Measurements from ENCODE around the gene LRRC55.

Gene LRRC55

DNA sequence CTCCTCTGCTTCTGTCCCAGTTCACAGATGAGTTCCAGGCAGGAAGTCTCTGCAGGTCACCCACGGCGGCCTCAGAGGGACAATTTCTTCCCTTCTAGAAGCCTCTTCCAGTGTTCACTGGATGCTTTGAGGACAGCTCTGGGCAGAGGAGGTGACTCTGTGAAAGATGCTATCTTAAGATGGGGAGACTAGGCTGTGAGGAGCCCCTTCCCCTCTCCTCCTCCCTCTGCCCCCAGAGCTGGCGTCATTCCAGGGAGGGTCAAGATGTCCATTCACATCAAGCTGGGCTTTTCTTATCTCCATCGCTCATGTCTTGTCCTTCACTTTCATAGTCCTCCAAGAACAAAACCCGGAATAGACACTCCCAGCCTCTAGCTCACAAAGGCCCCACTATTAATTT, 51.9 kb downstream of the LRRC55 start:
- DNase-seq (ENCODE audit: low read depth in 2 of 3, low spot score in 2 of 3) = no peak

DNA sequence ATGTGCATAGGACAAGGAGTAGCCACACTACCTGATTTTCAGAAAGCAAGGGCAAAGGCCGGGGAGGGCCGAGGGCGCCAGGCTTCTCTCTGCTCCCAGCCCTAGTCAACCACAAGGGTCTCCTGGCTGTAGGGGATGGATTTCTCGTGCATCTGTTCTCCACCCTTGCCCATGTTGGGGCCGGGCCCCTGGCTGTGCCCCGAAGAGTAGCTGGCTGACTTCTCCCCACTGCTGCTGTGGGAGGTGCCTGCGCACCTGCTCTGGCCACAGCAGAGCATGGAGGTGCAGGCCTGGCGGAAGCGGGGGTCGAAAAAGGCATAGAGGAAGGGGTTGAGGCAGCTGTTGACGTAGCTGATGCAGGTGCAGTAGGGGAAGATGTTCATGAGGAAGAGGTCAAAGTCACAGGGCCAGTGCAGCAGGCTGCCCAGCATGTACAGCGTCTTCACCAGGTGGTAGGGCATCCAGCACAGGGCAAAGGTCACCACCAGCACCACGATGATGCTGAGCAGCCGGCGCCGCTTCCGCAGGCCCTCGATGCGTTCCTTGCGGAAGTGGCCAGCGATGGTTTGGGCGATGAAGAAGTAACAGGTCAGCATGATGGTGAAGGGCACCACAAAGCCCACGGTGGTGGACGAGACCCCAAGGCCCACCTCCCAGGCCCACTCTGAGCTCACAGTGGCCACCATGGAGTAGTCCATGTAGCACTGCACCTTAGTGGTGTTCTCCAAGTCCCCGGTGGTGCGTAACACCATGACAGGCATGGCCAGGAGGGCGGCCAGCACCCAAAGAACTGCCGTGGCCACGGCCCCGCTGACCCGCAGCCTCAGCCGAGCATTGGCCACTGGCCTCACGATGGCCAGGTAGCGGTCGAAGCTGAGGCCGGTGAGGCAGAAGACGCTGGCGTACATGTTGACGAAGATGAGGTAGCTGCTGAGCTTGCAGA, 54.3 kb downstream of the LRRC55 start:
- DNase-seq (ENCODE audit: low read depth in 2 of 3, low spot score in 2 of 3) = no peak

DNA sequence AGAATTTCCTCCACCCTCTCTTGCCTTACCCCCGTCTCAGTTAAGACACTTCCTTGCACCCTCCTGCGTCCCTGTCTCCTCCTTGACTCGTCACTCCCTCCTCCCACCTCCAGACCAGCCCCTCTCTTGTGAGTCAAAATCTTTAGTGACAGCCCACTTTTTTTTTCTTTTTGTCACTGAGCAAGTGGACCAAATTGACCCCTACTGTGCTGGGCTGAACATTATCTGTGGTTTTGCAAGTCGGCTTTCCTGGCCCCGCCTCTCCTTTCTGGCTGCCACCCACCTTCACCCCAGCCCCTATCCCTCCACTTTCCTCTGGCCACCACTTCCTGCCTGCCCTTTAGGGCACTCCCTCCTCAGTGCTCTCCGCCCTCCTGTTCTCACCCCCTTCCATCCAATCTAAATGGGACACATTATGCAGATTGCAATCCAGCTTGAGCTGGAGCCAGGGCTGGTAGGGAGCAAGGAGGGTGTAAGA, 55.5 kb downstream of the LRRC55 start, which contains the start of gene APLNR:
Gene APLNR, minus strand, starts transcription at position 47 of the 478 bp plus-strand sequence. CDS start 246 bp downstream, outside the sequence.
- no peak for DNase-seq (ENCODE audit: low read depth in 2 of 3, low spot score in 2 of 3)

DNA sequence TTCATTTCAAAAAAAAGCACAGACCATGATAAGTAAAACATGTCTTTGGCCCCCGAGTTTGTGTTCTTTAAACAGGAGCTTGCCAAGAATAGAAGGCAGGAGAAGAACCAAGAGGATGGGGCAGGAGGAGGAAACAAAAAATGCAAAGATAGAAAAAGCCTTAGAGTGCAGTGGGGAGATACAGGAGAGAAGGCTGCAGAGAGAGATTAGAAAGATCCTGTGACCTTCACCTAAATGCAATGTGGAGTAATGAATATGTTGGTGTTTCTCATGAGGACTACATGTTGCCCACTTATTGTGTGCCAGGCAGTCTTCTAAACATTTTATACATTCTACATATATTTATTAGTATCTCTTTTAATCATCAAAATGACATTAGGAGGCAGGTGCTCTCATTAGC, 57.6 kb downstream of the LRRC55 start:
- no peak for DNase-seq (ENCODE audit: low read depth in 2 of 3, low spot score in 2 of 3)

DNA sequence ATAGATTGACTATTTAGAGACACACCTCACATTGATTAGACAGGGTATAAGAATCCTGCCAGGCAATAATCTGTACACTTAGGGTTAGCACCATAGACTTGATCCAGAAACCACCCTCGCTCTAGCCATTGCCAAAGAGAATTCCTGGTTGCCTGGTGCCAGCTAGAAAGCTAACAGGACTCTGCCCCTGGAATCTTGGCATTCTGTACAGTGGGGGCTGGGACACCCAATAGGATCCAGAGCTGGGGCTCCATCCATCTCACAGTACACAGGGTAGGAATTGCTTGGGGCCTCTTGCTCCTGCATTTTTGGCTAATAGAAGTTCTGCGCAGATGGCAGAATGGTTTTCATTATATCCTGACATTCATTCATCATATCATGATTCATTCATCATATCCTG, 58.3 kb downstream of the LRRC55 start:
- no peak for DNase-seq (ENCODE audit: low read depth in 2 of 3, low spot score in 2 of 3)

DNA sequence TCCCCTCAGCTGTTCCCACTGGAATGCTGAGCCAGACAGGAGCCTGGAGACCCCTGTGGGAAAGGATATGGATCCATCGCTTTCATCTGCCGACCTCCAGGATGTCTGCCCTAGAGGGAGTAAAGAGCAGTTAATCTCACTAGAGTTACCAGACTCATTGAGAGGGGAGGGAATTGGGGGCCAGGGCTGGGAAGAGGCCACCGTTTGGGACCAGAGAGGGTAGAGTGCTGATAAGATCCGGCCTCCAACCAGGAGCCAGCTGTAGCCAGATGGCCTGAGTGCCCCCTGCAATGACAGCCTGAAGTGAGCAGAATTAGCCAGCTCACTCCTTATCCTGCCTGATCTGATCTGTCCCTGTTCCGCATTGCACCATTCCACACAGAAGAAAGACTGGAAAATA, 59.0 kb downstream of the LRRC55 start:
- no peak for DNase-seq (ENCODE audit: low read depth in 2 of 3, low spot score in 2 of 3)
